ENCODE measurements around the gene PLA2G6.

DNA sequence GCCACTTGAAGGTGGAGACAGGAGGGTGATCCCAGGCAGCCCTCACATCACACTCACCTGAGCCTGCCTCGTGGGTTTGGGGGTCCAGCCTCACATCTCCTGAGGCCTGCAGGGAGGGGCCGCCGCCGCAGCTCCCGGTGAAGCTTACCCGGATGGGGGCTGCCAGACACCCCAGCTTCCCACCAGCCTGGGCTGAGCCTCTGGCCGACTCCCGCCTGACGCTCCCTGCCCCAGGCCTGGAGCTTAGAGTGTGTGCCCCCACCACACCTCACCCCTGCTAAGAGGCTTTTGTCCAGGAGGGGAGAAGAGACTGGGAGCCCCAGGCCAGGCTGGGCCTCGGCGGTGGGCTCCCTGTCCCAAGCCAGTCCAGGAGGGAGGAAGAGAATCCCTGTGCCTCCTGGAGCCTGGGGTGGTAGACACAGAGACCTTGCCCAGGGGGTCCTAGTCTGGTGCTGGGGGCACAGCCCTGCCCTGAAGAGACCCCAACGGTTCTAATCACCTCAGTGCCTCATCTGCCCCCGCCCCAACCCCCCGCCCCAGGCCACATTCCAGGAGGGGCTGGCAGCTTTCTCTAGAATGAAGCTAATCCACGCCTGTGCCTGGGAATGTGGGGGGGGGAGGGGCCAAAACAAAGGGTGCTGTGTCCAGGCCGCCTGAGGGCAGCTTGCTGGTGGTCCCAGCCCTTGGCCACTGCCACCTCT lies 97.5 kb downstream of the PLA2G6 start, which contains the start of gene SLC16A8:
- TF ChIP-seq, protein P1, sequence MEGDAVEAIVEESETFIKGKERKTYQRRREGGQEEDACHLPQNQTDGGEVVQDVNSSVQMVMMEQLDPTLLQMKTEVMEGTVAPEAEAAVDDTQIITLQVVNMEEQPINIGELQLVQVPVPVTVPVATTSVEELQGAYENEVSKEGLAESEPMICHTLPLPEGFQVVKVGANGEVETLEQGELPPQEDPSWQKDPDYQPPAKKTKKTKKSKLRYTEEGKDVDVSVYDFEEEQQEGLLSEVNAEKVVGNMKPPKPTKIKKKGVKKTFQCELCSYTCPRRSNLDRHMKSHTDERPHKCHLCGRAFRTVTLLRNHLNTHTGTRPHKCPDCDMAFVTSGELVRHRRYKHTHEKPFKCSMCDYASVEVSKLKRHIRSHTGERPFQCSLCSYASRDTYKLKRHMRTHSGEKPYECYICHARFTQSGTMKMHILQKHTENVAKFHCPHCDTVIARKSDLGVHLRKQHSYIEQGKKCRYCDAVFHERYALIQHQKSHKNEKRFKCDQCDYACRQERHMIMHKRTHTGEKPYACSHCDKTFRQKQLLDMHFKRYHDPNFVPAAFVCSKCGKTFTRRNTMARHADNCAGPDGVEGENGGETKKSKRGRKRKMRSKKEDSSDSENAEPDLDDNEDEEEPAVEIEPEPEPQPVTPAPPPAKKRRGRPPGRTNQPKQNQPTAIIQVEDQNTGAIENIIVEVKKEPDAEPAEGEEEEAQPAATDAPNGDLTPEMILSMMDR (IDR thresholded peaks at IDR 0.05), result no peak
- TF ChIP-seq POLR2A (IDR thresholded peaks at IDR 0.05), result no peak
- no peak for TF ChIP-seq EP300 (IDR thresholded peaks at IDR 0.05)

Measured in ovary (tissue), 3 donors.